GM23248 (cell line): ENCODE measurements around the gene NEUROG1. TPM values are rescaled to one million over a fixed set of nuclear protein-coding genes. Genes with fewer than 3 reads are reported as not detected.

Experiments
- DNase-seq: peaks from one replicate; pipeline ENCODE4 v3.0.0-alpha.2; 2015
- H2AFZ ChIP-seq: fragments of 200-600 bp; sonication (generic); 2 replicates; pipeline ENCODE4 v1.6.1; 2016; ENCODE audit warnings: antibody characterized with exemption
- H3F3A ChIP-seq: fragments of 200-600 bp; sonication (generic); 2 replicates; pipeline ENCODE4 v1.6.1; 2016; ENCODE audit warnings: mild to moderate bottlenecking, antibody characterized with exemption, mixed run types; ENCODE audit not compliant: insufficient read depth
- H3K27ac ChIP-seq: fragments of 200-600 bp; sonication (generic); 2 replicates; pipeline ENCODE4 v1.5.1; 2016; ENCODE audit warnings: mild to moderate bottlenecking
- H3K27me3 ChIP-seq: fragments of 200-600 bp; sonication (generic); replicated peaks from 2 replicates; pipeline ENCODE4 v1.6.1; 2016; ENCODE audit warnings: mild to moderate bottlenecking; ENCODE audit not compliant: insufficient read depth
- H3K36me3 ChIP-seq: fragments of 200-600 bp; sonication (generic); 2 replicates; pipeline ENCODE4 v1.6.1; 2016; ENCODE audit warnings: low read depth, mild to moderate bottlenecking
- H3K4me1 ChIP-seq: fragments of 200-600 bp; sonication (generic); 2 replicates; pipeline ENCODE4 v1.6.1; 2016; ENCODE audit warnings: mild to moderate bottlenecking; ENCODE audit not compliant: insufficient read depth
- H3K4me2 ChIP-seq: fragments of 200-600 bp; sonication (generic); one replicate; pipeline ENCODE4 v1.6.1; 2016; ENCODE audit warnings: mild to moderate bottlenecking; ENCODE audit not compliant: unreplicated experiment
- H3K4me3 ChIP-seq: fragments of 200-600 bp; sonication (generic); 2 replicates; pipeline ENCODE4 v1.5.1; 2016; ENCODE audit warnings: mild to moderate bottlenecking
- H3K79me2 ChIP-seq: fragments of 200-600 bp; sonication (generic); 2 replicates; pipeline ENCODE4 v1.6.1; 2016; ENCODE audit warnings: mild to moderate bottlenecking; ENCODE audit not compliant: insufficient read depth
- H3K9ac ChIP-seq: fragments of 200-600 bp; sonication (generic); 2 replicates; pipeline ENCODE4 v1.6.1; 2016; ENCODE audit warnings: mild to moderate bottlenecking
- H3K9me2 ChIP-seq: fragments of 200-600 bp; sonication (generic); 2 replicates; pipeline ENCODE4 v1.6.1; 2016; ENCODE audit warnings: mixed run types, mild to moderate bottlenecking, moderate library complexity; ENCODE audit not compliant: insufficient read depth
- H3K9me3 ChIP-seq: fragments of 200-600 bp; sonication (generic); one replicate; pipeline ENCODE4 v1.6.1; 2017; ENCODE audit warnings: low read depth
- H4K20me1 ChIP-seq: fragments of 200-600 bp; sonication (generic); 2 replicates; pipeline ENCODE4 v1.6.0; 2016; ENCODE audit not compliant: insufficient read depth
- EZH2 ChIP-seq: fragments of 200-600 bp; sonication (generic); IDR thresholded peaks from 2 replicates; pipeline ENCODE4 v1.6.1; 2018; ENCODE audit warnings: antibody characterized with exemption, mild to moderate bottlenecking; ENCODE audit not compliant: insufficient read depth, poor library complexity, severe bottlenecking
- EZH2phosphoT487 ChIP-seq: fragments of 200-600 bp; sonication (generic); IDR thresholded peaks from 2 replicates; pipeline ENCODE4 v1.6.1; 2018; ENCODE audit warnings: antibody characterized with exemption, moderate library complexity, mild to moderate bottlenecking, low read depth; ENCODE audit not compliant: insufficient read depth
- WGBS, 2 experiments: methylation state at CpG; one replicate each; pipeline ENCODE4 v1.1.6; 2015 to 2017; ENCODE audit warnings: low lambda C conversion rate in 2 of 2, low coverage in 1 of 2; ENCODE audit errors: missing lambda C conversion rate in 2 of 2; 5-methylcytosine and 5-hydroxymethylcytosine counted together
- in situ Hi-C: fragments of 300-500 bp; cut with MboI; formaldehyde crosslinking; loops from 2 replicates; pipeline ENCODE4 v1.15.0; 2020
- polyA plus RNA-seq: library from polyadenylated mRNA; unstranded; fragments of >200 nt; fragmentation: Nextera tagmentation; extraction: Ambion mirVana; gene quantifications from 2 replicates; pipeline ENCODE4 v1.2.1, GENCODE V29; 2016
- total RNA-seq: library from RNA; depleted of rRNA; stranded (reverse); fragments of >200 nt; shearing (Covaris generic); gene quantifications from 2 replicates; pipeline ENCODE4 v1.2.3, GENCODE V29; 2014

Gene NEUROG1
- total and polyA plus RNA-seq, 2 experiments from 2014 or later: not detected

DNA sequence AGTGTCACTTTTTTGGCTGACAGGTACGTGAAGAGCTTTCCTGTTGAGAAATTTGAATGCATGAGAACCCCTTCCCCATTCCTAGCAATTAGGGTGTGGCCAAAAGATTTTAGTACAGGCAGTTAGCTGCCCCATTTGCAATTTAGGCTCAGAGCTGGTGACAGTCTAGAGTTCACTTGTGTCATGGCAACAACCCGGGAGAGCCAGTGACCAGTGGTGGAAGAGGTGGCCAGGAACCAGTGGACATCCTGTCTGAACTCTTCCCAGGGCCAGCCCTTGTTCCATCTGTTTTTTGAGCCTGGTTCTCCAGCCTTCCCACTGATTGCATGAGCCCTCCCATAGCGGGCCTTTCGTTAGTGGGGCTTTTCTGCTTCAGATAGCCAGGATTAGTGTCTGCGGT, 2.5 kb upstream of the NEUROG1 start:
- Histone ChIP-seq H3K27ac (no peak overlapping the region), H3K9me2 (no peaks in the 10 kb centered on the region), H3K4me3 (no peak overlapping the region), H3K4me2 (no peak overlapping the region), H4K20me1 (no peaks in the 10 kb centered on the region), H3F3A (no peaks in the 10 kb centered on the region), H2AFZ (no peak overlapping the region), H3K27me3 (peaks cover 85% of the 10 kb centered on the region), H3K36me3 (no peaks in the 10 kb centered on the region), H3K4me1 (no peaks in the 10 kb centered on the region), H3K79me2 (no peaks in the 10 kb centered on the region), H3K9me3 (no peaks in the 10 kb centered on the region), H3K9ac (no peak overlapping the region)
- no peak for DNase-seq
- WGBS, 2 experiments: 80% methylated on average over 5 of the region's 5 CpGs
- no peak for TF ChIP-seq EZH2
- TF ChIP-seq EZH2phosphoT487: no peak
- in situ Hi-C loops: no loop called here

- H3K27me3 ChIP-seq: peaks cover 85% of the 10 kb centered on the region
Measured at GRCh38 chr5:135537745-135538144, 2.0 kb upstream of the NEUROG1 start.

GRCh38 chr5:135537271-135537670, 1.5 kb upstream of the NEUROG1 start:
- Histone ChIP-seq H3K79me2 (no peaks in the 10 kb centered on the region), H2AFZ (no peak overlapping the region), H3K36me3 (no peaks in the 10 kb centered on the region), H3K9ac (no peak overlapping the region), H3K4me1 (no peaks in the 10 kb centered on the region), H3F3A (no peaks in the 10 kb centered on the region), H3K4me3 (no peak overlapping the region), H3K9me2 (no peaks in the 10 kb centered on the region), H3K4me2 (no peak overlapping the region), H4K20me1 (no peaks in the 10 kb centered on the region), H3K27me3 (peaks cover 85% of the 10 kb centered on the region), H3K9me3 (no peaks in the 10 kb centered on the region), H3K27ac (no peak overlapping the region)
- in situ Hi-C loops: no loop called here
- no peak for DNase-seq
- no peak for TF ChIP-seq EZH2
- TF ChIP-seq EZH2phosphoT487: no peak
- 44 to 56% methylated on average over 7 of the region's 7 CpGs for WGBS, 2 experiments

More at GRCh38 chr5:135537745-135538144, 2.0 kb upstream of the NEUROG1 start:
- Histone ChIP-seq H3K36me3 (no peaks in the 10 kb centered on the region), H3K79me2 (no peaks in the 10 kb centered on the region), H3F3A (no peaks in the 10 kb centered on the region), H2AFZ (no peak overlapping the region), H3K9me3 (no peaks in the 10 kb centered on the region), H3K9ac (no peak overlapping the region), H3K9me2 (no peaks in the 10 kb centered on the region), H3K4me3 (no peak overlapping the region), H4K20me1 (no peaks in the 10 kb centered on the region), H3K4me1 (no peaks in the 10 kb centered on the region), H3K4me2 (no peak overlapping the region), H3K27ac (no peak overlapping the region)
- no peak for TF ChIP-seq EZH2phosphoT487
- TF ChIP-seq EZH2: no peak
- DNase-seq: no peak
- in situ Hi-C loops: no loop called here
- 67 to 77% methylated on average over 2 of the region's 2 CpGs for WGBS, 2 experiments

DNA sequence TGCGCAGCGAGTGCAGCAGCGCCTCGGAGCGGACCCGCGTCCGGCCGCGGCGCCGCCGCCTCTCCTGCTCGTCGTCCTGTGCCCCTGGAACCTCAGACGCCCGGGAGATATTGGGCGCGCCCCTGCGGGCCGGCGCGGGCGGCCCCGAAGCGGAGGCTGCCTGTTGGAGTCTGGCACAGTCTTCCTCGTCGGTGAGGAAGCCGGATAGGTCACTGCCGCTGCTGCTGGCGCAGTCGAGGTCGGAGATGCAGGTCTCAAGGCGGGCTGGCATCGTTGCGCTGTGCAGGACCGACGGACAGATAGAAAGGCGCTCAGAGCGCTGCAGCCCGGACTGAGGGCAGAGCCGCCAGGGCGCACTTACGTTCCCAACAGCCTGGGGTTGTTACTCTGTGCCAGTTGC, 344 bp downstream of the NEUROG1 start:
- no peak for TF ChIP-seq EZH2phosphoT487
- peak; percentile 59 for TF ChIP-seq EZH2
- H3K27me3 ChIP-seq: peaks cover 81% of the 10 kb centered on the region
- in situ Hi-C loops: no loop called here

More for the DNA sequence above, 344 bp downstream of the NEUROG1 start:
- H3K9ac ChIP-seq: no peak overlapping the region
- H3F3A ChIP-seq: no peaks in the 10 kb centered on the region
- no peak overlapping the region for H3K27ac ChIP-seq
- H3K36me3 ChIP-seq: no peaks in the 10 kb centered on the region
- peak; percentile 21 for DNase-seq
- no peak overlapping the region for H2AFZ ChIP-seq
- WGBS, 2 experiments: 3 to 4% methylated on average over 30 to 44 of the region's 44 CpGs
- H3K4me2 ChIP-seq: no peak overlapping the region
- H3K9me2 ChIP-seq: no peaks in the 10 kb centered on the region
- H4K20me1 ChIP-seq: no peaks in the 10 kb centered on the region
- H3K4me3 ChIP-seq: no peak overlapping the region
- no peaks in the 10 kb centered on the region for H3K4me1 ChIP-seq
- H3K9me3 ChIP-seq: no peaks in the 10 kb centered on the region
- H3K79me2 ChIP-seq: no peaks in the 10 kb centered on the region
